COR-L47 (cell line): ENCODE data around the gene MAML3.

ENCODE experiments used
- DNase-seq: peaks from one replicate; lab custom pipeline; 2025; lab: John Stamatoyannopoulos, UW

Gene MAML3

DNA sequence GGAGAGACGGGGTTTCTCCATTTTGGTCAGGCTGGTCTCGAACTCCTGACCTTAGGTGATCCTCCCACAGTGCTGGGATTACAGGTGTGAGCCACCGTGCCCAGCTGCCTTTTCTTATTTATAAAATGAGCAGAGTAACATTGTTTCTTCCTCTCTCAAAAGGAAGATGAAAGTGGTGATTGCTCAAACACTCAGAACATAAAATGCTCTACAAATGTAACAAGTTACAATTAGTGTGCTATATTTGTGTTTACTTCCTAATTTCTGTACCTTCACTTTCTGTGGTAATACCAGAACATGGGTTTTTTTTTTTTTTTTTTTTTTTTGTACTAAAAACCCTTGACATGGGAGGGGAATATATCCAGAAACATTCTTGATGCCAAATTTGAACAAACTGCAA, 290.5 kb downstream of the MAML3 start:
- DNase-seq, result no peak

DNA sequence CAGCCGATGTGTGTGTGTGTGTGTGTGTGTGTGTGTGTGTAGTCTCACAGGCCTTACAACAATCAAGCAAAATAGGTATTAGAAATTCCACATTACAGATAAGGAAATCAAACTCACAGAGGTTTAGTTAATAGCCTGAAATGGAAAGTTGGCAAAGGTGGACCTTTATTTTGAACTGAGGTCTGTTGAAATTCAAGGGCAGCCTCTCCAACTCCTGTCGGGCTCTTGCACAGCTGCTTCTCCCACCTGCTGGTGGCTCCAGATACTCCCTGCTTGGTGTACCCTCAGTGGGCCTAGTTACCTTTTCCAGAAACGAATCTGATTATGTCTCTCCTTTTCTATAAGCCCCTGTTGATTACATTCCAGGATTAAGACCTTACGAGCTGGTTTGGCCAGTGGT, 292.5 kb downstream of the MAML3 start:
- DNase-seq, result no peak

DNA sequence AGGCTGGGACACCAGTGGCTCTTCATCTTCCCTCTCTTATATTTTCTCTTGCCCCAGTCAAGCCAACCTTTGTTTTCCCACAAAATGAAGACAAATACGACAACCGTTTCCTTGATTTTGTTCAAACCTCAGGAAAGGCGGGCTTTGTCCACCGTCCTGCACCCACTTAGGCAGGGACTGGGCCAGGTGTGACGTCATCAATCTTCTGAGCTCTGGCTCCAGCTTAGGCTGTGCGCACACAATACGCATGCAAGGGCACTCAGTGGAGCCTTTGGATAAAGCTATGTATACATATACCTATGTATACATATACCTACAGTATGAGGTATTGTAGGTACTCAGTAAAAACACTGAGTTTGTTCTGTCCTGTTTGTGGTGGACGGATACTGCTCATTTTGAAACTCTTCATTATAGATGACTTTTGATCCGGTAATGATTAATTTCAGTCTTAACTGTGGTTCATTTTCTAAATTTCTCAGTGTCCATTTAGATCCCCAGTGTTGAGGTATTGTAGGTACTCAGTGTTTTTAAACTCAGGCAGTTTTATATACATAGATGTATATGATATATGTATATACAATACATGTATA, 293.5 kb downstream of the MAML3 start:
- no peak for DNase-seq

DNA sequence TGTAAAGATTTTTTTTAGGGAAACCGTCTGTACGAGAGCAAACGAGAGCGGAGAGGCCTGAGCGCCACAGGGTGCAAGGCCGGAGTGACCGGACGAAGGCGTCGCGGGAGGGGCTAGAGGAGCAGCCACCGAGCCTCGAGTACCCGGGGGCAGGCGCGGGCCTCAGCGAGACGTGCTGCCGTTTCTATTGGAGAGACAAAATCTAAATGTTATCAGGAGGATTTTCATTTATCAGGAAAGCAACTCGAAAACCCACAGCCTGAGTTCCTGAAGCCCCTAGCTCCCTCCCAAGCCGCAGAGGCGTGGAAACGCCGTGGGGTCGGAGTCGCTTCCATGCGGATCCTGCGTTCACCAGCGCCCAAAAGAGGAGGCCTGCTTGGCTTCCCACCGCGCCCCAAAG, 294.1 kb downstream of the MAML3 start:
- DNase-seq, result no peak

DNA sequence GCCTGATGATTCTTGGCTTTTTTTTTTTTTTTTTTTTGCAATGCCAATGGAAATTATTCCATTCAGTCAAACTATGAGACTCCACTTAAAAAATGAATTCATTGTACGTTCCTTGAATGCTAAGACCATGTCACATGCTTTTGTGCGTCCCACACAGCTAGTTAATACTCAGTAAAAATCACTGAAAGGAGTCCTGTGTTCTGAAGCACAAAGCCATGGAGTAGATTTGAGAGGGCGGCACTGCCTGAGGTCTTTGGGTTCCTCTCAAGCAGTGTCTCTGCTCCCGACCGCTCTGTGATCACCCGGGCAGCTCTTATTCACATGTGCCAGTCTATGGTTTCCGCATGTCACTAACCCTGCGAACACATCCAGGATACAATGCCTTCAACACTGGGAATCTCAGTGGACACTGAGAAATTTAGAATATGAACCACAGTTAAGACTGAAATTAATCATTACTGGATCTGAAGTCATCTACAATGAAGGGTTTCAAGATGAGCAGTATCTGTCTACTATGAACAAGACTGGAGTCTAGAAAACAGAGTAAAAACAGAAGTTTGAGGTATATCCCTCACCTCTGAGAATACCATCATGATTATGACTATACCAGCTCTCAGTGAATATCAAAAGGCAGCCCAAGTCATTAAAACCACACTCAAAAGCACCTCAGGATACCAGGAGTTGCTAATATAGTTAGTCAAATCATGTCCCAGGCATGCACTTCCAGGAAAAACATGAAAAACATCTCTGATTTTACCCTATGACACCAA, 295.4 kb downstream of the MAML3 start:
- no peak for DNase-seq

DNA sequence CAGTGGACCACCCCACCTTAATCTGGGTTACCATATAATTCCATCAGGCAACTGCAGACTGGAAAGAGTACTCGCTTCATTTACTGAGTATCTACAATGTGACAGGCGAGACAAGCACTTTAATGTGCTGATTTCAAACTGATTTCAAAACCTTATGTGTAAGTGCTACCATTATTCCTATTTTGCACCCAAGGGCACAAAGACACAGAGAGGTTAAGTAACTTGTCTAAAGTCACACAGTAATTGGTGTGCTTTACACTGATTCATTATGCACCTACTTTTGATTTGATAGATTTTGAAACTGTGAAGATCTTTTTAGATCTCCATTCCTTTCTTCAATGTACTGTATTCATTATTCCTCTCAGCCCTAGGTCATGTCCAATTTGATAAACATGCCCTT, 296.0 kb downstream of the MAML3 start:
- DNase-seq, result no peak

DNA sequence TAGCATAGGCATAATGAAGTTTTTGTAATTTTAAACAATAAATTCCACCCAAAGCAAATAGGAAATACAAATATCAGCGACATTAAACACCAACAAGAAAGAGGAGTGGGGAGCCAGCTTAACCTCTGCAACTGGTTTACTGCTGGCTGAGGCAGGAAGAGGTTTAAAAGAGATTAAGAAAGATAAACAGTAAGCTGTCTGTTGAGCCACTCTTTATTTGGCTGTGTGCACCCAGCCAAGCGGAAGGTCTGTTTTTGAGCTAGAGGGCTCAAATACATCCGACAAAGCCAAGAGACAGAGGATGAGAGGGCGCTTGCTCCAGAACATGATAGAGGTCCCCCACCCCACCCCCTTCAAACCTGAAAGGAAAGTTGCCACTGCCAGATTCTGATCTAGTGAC, 297.0 kb downstream of the MAML3 start:
- DNase-seq, result peak; percentile 56

DNA sequence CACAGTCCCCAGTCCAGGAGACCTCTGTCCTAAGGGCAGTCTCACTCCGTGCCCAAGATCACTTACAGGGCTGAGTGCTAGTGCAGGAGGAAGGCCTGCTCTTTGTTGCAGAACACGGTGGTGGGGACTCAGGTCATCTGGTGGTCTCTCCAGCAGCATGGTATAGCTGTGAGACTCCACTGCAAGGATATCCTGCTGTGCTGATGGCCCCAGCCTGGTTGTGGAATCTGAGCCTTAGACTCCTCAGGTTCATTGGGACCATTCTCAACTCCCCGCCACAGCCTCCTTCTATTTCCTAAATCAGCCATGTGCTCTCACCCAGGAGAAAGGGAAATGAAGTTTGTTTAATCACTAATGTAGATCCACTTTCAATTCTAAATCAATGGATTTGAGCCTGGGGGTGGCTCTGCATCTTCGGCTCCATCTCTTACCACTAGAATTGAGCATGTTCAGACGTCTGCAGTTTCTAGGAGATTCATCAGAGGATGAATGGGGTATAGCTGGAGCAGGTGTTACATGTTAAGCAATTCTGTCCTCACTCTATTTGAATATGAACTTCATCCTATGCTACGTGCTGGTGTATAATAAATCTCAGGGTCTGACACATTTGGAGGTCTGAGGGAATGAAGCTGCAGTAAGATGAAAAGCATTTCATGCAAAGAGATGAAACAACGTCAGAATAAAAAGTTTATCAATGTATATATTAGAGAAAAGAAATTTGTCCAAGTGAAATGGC, 299.1 kb downstream of the MAML3 start:
- no peak for DNase-seq

DNA sequence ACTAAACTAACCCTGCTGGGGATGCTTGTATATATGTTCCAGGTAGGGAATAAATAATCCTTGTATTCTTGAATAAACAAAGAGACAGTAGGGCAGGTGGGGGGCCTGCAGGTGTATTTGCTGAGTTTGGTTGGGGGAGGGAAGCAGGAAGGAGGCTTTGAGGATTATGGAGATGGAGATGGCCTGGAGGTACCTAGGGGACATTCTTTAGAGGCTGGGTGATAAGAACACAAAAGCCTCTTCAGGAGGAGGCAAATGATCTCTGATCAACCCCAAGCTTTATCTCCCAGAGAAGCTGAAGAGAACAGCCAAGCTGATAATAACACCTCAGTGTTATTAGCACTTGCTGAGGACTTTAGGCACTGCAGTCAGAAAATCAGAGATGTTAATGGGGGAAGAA, 300.7 kb downstream of the MAML3 start:
- DNase-seq, result peak; percentile 74

DNA sequence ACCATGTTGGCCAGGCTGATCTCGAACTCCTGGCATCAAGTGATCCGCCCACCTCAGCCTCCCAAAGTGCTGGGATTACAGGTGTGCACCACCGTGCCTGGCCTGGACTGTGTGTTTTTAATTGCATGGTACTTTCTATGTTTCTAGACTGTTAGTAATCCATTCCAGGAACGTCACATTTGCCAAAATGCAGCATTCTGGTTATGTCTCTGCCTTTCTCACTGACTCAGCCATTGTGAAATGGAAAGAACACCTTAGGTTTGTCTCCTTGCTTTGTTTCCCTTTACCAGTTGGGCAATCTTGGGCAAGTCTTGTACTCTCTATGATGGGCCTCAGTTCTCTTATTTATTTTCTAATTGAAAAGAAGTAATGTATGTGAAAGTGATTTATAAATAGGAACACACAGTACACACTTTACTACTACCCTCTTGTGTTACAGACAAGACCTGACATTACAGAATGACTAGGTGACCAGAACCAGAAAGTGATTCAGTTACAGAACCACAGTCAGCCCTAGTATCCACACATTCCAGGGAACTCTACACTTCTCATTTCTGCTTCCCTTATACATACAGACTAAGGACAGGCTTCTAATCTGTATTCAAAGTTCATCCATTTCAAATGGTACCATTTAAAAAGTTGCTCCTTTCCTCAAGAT, 301.2 kb downstream of the MAML3 start:
- no peak for DNase-seq

DNA sequence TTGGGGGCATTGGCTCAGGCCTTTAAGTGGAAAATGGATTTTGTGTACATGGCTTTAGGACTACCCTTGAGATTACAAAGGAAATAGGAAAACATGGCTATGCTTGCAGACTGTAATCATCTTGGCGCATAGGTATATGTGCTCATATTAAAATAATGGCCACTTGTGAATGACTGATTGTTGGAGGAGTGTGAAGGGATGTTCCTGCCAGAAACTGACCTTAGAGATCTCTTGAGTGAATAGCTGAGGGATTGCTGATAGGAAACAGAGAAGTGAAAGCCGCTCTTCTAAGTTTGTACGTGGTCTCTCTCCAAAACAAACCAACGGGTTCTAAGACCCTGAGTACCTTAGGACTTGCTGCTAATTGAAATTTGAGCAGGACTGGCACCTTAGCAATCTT, 302.3 kb downstream of the MAML3 start:
- no peak for DNase-seq

DNA sequence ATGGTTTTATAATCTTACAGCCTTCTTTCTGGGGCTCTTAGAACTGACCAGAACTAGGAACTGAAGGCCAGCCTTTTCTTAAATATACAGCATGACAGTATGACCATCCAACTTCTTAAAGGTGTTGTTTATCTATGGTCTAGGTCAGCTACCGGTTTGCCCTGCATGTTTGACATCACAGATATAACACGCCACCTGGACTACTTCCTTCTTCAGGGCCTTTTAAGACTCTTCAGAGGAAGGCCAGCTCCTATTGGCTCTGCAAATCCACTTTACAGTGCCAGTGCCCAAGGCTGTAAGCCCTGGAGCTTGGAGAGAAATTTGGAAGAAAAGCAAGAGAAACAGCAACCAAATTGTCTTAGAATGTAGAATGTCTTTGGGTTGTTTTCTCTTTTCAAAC, 302.9 kb downstream of the MAML3 start:
- DNase-seq, result no peak

DNA sequence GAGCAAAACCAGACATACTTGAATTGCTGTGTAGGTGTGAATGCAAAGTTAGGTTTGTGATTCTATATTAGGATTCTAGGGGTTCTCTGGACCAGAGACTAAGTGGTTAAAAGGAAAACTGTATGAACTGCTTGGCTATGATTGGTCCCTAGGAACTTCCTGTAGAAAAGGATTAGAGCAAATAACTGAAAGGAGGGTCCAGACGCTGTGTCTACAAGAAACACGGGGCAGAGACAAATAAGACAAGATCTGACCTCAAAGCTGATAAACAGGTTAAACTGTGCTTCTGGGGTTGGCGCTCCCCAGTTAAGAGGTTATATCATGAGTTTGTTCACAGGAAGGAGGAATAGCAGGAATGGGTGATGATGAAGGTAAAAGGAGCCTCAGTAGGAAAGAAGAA, 304.8 kb downstream of the MAML3 start:
- DNase-seq, result peak; percentile 51

DNA sequence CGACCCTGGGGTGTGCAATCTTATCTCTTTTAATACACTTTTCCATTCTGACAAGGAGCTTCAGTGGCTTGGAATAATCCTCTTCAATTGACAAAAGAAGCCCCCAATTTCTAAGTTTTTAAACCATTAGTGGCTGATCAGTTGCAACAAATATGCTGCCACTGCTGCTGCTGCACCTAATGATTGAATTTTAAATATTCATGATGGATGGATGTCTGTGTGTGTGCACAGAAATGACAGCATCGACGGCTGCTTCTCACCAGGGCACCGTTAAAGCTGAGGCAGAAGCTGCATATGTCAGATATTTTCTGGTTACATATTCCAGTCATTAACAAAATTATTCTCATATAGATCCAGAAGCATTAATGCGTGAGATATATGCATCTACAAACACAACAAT, 306.0 kb downstream of the MAML3 start:
- DNase-seq, result no peak

DNA sequence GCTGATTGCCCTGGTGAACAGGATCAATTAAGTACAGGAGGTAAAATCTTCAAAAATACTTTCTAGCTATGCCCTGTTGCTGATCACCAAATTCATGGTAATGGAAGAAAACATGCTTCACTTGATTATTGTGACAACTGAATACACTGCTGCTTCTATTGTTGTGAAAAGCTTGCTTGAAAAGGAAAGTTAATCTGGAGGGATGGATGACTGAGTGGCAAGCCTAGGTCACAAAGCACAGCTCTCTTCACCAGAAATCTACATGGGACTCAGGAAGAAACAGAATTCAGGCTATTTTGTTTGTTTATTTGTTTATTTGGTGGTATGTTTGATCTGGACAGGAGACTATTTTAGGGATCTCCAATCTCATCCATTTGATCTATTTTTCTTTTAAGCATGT, 306.4 kb downstream of the MAML3 start:
- no peak for DNase-seq

DNA sequence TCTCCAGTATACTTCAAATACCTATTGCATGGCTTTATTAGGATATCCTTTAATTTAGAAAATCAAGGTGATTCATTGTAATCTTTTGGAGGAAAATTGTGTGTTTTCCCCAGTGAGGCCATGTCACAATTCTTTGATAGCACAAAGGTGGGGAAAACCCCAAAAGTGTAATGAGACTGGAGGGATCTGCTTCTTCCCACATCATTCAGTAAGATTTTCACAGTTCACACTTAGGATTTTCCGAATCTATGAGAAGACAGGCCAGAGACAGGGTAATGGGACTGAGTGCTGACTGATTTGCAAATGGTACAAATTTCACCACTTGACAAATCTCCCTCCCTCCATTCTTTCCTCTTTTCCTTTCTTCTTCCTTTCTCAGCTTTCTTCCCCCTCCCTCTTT, 307.2 kb downstream of the MAML3 start:
- no peak for DNase-seq

DNA sequence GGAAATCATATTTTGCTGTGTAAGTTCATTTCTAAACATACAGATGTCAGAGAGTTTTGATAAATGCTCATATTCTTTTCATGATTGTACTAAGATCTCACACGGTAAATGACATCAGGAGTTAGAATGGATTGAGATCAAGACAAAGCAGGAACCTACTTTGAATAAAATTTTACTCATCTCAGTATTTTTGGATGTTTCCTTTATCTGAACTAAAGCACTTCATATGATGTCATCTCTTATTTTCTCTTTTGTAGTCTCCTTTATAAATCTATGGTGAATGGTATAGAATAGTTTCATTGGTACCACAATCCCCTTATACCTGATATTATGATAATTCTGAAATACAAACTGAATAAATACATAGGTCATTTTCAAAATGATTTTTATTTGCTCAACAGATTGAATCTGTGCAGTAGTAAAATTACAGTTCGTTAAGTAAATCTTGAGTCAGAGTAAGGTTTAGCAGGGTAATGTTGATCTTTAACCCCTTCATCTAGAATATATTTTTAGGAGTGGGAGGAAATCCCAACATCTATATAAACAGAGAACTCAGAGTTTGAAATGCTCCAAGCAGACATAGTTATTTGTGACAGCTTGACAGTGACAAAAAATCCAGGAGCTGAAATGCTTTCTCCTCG, 308.4 kb downstream of the MAML3 start:
- DNase-seq, result no peak

DNA sequence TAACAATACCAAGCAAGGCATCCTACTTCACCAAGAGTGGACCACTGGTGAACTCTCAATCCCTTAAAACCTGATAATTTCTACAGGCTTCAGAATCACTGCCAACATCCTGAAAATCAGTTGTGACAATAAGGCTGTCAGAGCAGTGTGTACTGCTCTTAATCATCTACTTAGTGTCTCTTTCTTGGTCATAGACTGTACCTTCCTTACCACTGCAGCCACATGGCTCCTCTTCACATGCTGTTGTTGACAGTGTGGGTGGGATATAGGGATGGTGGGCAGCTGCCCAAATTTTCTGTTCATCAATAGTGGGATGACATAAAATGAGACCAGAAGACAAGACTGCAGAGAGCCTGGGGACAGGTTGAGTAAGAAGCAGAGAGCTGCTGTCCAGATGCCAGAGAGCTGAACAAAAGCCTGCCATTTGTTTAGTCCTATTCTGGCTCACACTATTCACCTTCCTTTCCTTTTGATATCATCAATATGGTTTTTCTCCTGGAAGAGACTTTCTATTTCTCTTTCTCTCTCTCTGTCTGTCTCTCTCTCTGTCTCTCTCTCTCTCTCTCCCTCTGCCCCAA, 309.4 kb downstream of the MAML3 start:
- DNase-seq, result no peak

DNA sequence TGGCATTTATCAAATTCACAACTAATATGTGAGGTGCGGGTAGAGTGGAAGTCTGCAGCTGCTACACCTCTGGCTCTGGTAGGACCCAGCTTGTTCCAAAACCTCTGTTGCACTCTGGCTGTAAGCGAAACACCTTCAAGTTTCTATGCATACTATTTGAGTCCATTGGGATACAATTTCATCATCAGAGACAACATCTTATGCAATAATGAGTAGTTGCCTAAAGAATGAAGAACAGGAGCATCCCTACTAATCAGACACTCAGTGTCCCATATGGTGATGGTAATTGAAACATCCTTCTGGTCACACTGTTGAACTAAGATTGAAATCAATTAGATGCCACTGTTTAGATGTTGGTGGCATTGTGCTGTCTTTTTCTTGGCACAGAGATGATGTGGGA, 309.9 kb downstream of the MAML3 start:
- DNase-seq, result no peak

DNA sequence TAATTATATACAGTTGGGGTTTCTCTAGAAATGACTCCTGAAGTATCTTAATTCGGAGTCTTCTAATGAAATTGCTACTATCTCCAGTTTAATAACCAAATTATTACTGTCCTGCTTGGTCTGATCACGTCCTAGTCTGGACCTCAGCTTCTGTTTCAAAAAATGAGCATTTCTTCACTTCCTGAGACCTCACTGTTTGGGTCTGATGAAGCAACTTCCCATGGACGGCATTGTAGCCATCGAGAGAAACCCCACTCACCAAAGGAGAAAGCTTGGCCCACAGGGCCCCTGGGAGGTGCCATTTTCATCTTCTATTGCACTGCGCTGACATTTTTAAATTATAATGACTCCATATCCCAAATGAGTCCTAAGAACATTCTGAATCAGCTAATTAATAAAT, 310.3 kb downstream of the MAML3 start:
- no peak for DNase-seq

DNA sequence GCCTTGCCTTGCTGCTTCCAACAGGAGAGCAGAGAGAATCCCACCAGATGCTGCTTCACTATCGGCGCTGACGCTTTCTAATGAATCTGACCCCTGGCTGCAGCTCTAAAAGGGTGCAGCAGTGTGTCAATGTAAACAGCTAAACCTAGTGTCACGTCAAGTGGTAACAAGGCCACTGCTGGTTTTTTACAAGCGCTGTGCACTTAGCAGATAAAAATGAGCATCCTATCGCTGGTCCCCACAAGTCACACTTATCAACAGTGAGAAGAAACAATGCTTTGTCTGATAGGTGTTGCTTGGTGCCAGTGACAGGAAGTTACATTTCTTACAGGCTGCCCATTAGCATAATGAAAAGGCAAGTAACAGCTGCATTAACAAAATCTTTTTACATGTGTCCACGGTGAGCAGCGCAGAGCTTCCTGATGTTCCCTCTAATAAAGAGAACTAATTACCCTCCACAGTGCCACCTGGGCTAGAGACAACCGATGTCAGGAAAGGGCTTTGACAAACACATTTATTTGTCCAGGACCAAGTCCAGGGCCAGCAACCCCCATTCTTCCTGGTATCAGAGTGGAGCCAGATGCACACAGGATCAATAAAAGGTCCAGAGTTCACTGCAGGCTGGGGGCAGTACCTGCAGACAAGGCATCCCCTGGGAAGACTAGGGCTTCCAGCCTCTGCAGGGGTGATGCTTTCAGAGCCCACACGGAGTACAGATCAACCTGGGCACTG, 312.4 kb downstream of the MAML3 start:
- peak; percentile 90 for DNase-seq
